NCI-H82 (cell line): ENCODE measurements around the gene NANP.
"Not testable (repeated sequence)": the region's sequence is repeated elsewhere in the genome, so short reads cannot be mapped to it uniquely, and the experiment has no call there.

ENCODE experiments used
- DNase-seq: peaks from one replicate; lab custom pipeline; 2025; lab: John Stamatoyannopoulos, UW

NANP gene, protein sequence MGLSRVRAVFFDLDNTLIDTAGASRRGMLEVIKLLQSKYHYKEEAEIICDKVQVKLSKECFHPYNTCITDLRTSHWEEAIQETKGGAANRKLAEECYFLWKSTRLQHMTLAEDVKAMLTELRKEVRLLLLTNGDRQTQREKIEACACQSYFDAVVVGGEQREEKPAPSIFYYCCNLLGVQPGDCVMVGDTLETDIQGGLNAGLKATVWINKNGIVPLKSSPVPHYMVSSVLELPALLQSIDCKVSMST

DNA sequence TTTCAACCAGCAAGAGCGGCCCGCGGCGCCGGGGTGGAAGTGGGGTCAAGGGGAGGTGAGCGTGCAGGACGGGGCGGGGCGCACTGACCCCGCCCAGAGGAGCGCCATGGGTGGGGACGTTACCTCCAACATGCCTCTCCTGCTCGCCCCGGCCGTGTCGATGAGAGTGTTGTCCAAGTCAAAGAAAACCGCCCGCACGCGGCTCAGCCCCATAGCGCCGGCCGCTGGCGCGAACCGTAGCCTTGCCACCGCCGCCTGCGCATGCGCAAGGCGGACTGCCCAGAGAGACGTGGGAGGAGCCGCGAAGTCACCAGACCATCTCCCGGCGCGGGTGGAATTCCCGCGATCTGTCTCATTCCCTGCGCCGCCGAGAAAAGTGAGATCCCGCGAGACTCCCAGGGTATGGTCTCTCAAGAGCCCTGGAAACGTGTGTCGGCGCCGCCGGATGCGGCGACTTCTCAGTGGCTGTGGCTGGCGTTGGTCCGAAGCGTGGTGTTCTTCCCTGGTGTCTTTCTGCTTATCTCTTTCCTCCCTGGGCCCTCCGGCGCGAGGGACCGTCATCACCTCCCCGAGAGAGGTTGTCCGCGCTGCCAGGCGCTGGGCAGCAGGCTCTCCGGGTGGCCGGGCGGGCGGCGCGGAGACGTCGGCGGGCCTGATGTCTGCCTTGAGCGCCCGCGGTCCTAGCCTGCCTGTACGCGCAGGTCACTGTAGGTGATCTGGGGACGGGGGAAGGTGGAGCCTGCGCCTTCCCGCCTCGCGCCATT is at the start of gene NANP:
Gene NANP, minus strand, starts transcription at position 279 of the 764 bp plus-strand sequence. Its CDS starts 66 bp downstream, at position 213.
- peak; percentile 99 for DNase-seq

DNA sequence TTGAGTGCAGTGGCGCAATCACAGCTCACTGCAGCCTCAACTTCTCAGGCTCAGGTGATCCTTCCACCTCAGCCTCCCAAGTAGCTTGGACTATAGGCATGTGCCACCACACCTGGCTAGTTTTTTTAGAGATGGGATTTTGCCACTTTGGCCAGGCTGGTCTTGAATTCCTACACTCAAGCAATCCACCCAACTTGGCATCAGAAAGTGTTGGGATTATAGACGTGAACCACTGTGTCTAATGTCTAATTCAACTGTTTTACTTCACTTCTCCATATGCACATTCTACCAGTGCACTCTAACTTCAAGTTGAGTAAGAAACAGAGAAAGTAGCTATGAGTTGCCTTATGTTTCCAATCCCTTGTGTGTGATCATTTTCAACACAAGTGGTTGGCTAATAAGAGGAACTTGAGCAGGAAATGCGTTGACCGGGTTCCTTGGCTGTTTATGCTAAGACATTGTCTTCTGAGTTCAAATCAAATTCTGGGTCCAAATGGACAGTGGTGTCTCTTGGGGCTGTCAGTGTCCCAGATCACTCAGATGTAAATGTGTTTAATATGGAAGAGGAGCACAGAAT is 48.9 kb upstream of the NANP start:
- no peak for DNase-seq

DNA sequence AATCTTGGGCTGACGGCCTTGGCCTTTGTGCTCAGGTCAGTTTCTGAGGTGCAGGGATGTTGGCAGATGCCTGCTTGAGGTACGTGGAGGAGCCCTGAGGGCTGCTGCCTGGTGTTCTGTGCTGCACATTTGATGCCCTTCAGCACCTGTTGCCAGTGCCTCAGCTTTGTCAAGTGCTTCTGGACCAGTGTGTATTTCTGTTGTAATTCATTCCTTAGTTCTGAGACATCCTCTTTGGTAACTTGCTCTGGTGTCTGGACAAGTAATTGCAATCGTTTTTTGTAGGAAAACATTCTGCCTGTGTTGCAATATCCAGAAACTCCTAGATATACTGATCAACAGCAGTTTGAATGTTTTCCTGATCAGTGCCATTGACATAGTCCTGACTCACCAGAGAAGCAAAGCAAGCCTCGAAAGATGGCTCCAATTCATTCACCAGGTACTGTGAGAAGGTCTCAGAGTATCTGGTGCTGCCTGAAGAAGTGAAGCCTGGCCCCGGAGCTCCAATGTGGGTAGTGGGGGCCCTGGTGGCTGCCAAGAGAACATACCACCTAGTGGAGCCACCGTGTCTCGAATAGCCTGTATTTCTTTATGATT is 46.1 kb upstream of the NANP start:
- DNase-seq = peak; percentile 44

DNA sequence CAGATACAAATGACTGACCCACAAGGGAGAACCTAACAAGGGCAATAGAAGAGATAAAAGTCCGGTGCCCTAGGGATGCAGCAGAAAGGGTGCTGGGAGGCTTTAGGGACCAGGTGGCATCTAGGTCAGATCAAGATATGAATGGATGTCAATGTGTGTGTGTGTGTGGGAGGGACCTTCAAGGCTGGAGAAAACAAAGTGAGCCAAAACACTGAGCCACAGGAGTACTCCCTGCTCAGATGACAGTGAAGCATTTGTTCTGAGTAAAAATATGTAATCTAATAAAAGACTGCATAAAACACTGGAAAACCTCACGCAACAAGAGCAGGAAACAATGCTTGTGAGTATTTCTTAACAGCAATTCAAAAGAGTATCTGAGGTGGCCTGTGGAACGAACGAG is 44.6 kb upstream of the NANP start:
- DNase-seq = no peak

DNA sequence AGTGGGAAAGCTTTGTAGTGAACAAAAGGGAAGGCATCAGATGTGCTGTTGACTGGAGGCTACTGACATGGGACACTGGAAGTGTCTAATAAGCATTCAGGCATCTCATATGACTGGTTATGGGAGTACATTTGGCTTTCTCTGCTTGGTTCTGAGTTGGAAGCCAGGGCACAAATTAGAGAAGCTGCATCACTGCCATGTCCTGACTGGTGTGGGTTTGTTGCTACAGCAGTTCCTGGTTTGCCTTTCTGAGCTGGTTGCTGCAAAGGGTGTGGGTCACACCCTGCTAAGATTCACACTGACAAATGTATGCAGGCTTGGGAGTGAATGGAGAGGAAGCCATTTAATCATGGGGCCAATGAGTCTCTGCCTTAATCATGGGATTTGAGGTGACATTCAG is 36.2 kb upstream of the NANP start:
- DNase-seq = no peak

DNA sequence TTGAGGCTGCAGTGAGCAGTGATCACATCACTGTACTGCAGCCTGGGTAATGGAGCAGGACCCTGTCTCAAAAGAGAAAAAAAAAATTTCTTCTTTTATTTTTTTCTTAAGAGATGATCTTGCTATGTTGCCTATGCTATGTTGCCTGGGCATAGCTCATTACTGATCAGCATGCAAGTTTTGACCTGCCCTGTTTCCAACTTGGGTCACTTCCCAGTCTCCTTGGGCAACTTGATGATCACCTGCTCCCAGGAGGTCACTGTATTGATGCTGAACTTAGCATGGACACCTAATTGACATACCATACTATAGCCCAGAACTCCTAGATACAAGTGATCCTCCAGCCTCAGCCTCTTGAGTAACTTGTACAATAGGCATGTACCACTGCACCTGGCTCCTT is 30.7 kb upstream of the NANP start:
- no peak for DNase-seq

DNA sequence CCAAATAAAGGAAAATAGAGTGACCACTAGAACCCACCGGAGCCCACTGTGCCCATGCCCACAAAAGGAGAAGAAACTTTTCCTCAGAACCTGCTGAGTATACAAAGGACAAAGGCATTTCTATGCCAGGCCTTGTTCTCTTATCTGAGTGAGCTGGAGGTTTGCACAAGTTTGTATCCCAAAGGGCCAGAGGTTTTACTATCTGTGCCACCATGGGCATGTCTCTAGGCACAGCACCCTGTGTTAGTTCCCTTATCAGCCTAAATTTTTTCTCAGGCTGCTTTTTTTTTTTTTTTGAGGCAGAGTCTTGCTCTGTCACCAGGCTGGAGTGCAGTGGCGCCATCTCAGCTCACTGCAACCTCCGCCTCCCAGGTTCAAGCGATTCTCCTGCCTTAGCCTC is 29.1 kb upstream of the NANP start:
- DNase-seq = not testable (repeated sequence)

DNA sequence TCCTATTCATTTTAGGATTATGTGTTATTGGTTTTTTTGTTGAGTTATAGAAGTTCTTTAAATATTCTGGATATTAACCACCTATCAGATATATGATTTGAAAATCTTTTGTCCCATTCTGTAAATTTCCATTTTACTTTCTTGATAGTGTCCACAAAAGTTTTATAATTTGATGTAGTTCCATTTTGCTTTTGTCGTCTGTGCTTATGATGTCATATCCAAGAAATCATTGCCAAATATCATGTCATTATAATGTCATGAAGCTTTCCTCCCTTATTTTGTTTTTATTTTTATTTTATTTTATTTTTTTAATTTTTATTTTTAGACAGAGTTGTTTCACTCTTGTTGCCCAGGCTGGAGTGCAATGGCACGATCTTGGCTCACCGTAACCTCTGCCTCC is 21.0 kb upstream of the NANP start:
- no peak for DNase-seq

DNA sequence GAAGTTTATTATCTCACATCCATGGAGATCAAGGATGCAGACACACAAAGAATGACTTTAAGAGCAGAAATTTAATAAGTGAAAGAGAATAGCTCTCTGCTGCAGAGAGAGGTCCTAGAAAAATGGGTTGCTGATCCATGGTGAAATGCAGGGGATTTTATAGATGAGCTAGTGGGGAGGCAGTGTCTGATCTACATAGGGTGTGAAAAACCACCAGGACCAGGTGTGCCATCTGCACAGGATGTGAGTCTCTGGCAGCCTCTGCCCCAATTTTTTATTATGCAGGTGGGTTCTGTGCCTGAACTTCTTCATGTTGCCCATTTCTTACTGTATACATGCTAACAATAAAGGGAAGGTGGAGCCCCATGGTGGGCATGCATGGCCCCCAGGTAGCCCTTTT is 19.9 kb upstream of the NANP start:
- DNase-seq = no peak

DNA sequence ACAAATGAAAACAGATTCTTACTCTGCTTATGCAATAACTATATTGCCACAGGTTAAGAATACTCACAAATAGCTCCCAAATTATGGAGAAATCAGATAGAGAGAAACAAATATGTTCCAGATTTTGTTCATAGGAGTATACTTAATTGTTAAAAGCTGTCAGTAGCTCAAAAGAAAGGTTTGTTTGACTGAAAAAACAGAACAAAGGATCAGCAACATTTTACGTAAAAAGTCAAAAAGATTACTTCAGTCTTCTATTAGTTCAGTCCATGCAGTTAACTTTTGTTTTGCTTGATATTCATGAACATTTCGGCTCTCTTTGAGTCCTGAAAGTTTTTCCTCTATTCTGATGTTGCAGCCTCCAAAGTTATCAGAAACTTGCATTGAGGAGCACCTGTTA is 13.4 kb upstream of the NANP start:
- no peak for DNase-seq

DNA sequence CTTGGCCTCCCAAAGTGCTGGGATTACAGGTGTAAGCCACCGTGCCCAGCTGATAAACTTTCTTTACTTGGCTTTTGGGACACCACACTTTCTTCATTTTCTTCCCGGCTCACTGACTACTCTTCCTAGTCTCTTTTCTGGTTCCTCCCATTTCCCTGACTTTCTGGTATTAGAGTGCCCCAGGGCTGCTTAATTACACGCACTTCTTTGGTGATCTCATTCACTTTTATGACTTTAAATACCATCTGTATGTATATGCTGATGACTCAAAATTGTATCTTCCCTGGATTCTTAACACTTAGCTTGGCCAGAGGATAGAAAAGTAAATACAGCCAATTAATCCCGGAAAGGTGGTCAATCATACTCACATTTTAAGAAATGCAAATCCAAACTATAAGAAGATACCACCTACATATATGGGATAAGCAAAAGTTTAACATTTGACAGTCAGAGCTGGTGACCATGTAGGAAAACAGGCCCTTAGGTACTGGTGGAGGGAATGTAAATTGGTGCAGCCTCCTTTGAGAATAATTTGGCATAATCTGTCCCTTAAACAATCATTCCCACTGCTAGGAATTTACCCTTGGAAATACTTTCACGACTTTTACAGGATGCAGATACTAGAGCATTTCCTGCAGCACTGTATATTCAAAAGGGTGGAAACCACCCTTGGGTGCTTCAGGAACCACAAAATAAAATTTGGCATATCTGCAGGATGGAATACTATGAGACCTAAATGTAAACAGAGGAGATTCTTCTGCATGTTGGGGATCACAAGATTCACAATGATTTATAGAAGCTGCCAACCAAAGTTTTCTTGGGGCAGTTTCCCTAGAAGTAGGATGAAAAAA is 9.4 kb upstream of the NANP start:
- no peak for DNase-seq

DNA sequence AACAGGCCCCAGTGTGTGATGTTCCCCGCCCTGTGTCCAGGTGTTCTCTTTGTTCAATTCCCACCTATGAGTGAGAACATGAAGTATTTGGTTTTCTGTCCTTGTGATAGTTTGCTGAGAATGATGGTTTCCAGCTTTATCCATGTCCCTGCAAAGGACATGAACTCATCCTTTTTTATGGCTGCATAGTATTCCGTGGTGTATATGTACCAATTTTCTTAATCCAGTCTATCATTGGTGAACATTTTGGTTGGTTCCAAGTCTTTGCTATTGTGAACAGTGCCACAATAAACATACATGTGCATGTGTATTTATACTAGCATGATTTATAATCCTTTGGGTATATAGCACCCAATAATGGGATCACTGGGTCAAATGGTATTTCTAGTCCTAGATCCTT is 6.8 kb upstream of the NANP start:
- not testable (repeated sequence) for DNase-seq

DNA sequence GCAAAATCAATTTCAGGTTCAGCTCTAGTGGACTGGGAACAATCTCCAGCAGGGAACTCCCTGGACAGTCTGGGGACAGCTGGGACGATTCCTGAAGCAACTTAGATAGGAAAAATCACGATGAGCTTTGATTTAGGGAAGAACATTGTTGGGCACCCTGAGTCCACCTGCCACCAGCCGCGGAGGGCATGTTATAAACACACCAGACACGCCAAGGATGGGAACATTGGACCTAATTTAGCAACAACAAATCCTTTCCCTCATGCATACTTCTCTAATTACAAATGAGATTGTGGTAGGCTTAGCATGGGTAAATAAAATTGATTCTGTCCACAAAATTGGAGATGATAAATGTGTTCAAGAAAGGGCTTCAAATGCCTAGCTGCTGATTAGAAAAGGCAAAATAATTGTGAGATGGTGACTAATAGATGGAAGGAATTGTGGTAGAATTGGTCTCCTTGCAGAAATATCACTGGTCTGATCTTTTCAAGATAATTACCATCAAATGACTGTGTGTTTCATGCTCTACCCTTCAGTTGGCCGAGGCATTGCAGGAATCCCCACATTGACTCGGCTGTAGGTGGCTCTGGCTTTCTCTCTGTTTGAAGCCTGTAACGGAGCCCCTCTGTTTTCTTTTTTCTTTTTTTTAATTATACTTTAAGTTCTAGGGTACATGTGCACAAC is 6.1 kb upstream of the NANP start:
- no peak for DNase-seq

DNA sequence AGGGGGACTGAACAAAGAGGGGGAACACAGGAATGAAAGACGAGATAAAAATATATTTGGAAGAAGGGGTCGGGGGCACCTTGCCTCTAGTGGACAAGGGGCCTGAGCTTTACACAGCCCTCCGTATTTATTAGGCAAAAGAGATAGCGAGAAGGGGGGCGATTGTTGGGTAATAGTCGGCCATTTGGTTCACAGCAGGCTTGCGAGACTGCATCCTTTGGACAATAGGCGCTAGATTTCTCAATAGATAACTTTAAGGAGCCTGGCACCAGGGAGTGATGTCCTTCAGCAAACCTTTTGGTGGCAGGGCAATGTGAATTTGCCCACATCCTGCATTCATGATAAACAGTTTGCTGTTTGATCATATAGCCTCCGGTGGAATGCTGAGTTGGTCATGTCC is 3.0 kb upstream of the NANP start:
- DNase-seq = no peak

DNA sequence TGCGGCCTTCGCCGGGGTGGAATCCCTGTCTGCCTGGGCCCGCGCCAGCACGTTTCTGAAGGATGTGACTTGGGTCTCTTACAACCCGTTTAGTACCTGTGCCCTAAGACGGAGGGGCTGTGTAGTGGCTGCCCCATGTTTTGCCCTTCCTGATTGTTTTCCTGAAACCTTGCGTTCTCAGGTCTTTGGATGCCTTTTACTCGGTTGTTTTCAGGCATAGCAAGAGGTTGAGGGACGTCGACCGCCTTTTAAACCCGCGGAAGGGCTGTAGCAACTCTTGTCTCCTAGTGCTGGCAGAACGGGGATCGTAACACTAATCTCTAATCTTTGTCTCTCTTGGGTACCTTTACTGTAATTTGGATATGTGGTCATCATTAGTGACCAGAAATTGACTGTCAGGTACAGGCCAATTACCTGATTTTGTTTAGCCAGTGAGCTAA is 706 bp upstream of the NANP start:
- peak; percentile 71 for DNase-seq

DNA sequence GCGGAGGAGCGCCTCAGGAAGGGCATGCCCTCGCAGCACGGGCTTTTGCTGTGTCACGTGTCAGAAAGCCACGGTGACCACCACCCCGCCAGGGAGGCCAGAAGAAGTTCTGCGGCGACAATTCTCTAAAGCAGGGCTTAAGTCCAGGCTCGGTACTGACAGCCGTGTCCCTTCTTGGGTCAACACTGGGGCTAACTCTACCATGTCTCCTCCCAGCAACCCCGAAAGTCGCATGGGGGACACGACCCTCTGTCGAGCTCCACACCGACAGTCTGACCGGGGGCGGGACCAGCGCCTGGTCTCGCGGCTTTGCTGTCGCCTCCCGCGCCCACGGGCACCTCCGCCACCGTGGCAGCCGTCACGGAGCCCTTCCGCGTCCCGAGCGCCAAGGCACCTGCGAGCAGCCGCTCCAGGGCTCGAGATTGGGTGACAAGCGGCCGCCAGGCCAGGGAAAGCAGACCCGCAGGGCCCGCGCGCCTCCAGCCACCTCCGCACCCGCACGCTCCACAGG is 534 bp downstream of the NANP start:
- peak; percentile 64 for DNase-seq

DNA sequence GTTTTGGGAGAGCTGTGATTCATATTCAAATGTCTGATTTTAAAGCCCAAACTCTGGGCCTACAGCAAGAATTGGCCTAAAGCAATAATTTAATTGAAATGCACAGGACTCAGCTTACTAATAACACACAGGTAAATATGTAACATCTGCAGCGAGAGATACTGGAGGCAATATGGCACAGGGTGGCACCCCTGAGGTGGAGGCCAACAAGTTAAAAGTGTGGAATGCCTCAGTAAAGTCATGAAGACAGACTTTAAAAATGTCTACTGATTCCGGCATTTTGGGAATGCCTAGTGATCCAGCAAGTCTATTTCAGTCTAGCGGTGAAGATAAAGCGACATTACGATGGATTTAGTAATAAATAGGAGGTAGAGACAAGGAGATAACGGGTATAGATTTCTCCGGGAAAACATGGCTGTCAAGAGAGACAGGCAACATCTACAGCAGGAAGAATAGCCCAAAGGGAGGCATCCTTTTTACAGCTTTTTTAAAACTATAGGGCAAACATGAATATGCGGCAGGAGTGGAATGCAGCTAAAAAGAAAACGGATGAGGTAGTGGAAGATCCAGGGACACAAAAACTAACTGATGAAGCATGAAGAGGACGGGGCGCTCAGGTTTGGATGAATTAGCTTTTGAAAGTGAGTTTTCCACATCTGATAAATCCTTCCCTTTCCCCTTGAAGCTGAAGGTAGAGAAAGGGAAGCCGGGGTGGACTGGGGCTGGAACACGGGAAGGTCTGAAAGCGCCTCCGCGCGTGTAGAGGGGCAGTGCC is 1.2 kb downstream of the NANP start:
- DNase-seq = no peak

DNA sequence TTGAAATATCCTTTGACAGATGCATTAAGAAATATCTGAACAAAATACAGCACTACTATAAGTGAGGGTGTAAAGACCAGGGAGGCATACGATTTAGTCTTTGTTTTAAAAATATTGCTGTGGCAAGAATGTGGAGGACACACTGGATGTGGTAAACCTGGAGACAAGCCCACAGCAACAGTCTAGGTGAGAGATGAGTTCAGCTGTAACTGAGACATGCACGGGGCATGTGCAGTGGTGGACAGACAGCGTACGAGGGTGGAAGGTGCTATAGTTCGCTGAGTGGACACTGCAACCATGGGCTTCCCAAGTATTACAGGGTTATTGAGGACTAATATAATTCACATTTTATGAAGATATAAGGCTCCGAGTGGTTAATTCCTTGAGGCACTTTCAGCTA is 1.8 kb downstream of the NANP start:
- peak; percentile 11 for DNase-seq

DNA sequence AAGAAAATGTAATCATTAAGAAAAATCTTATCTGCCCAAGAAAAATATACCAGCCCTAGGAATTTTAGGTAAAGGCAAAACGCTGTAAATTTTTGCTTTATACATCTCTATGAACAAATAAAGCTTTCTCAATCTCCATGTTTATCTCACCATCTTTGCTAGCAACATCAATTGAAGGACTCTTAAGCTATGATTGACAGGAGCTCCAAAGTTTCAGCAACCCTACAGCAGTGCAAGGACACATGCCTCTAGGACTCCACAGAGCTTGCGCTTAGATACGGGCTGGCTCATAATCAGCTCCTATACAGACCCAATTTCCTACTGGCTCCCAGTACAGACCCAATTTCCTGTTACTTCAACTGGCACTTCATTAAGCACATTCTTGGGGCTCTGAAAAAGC is 4.3 kb downstream of the NANP start:
- DNase-seq = no peak

DNA sequence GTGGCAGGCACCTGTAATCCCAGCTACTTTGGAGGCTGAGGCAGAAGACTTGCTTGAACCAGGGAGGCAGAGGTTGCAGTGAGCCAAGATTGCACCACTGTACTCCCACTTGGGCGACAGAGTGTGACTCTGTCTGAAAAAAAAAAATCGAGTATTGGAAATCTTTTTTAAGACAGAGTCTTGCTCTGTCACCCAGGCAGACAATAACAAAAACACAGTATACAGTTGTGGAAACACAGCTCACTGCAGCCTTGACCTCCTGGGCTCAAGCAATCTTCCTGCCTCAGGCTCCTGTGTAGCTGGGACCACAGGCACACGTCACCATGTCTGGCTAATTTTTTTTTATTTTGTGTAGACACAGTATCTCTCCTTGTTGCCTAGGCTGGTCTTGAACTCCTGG is 15.0 kb downstream of the NANP start:
- DNase-seq = no peak
